Ishikawa (cell line): Measurements from ENCODE around the gene PIGX.

Experiments
- CEBPB ChIP-seq: IDR thresholded peaks from 2 replicates; pipeline ENCODE4 v1.6.1; 2012
- EP300 ChIP-seq: IDR thresholded peaks from 2 replicates; pipeline ENCODE4 v1.6.1; 2012; ENCODE audit warnings: borderline replicate concordance
- MAX ChIP-seq: IDR thresholded peaks from 2 replicates; pipeline ENCODE4 v1.6.1; 2012
- NFIC ChIP-seq: IDR thresholded peaks from 2 replicates; pipeline ENCODE4 v1.6.1; 2012
- RAD21 ChIP-seq: IDR thresholded peaks from 2 replicates; pipeline ENCODE4 v1.6.1; 2012; ENCODE audit warnings: low read depth
- REST ChIP-seq: IDR thresholded peaks from 2 replicates; pipeline ENCODE4 v1.6.1; 2012; ENCODE audit warnings: low read depth, mild to moderate bottlenecking
- TAF1 ChIP-seq: IDR thresholded peaks from 2 replicates; pipeline ENCODE4 v1.6.1; 2012; ENCODE audit warnings: low read depth, mild to moderate bottlenecking
- TCF12 ChIP-seq: IDR thresholded peaks from 2 replicates; pipeline ENCODE4 v1.6.1; 2012; ENCODE audit warnings: low read depth
- TEAD4 ChIP-seq: IDR thresholded peaks from 2 replicates; pipeline ENCODE4 v1.6.1; 2012
- USF1 ChIP-seq: IDR thresholded peaks from 2 replicates; pipeline ENCODE4 v1.6.1; 2012
- YY1 ChIP-seq: IDR thresholded peaks from 2 replicates; pipeline ENCODE4 v1.6.1; 2012; ENCODE audit warnings: low read depth

- no peak for TF ChIP-seq TAF1
- TF ChIP-seq MAX = no peak
- TF ChIP-seq REST = no peak
- no peak for TF ChIP-seq EP300
- no peak for TF ChIP-seq TEAD4
- TF ChIP-seq YY1 = no peak
- no peak for TF ChIP-seq RAD21
- no peak for TF ChIP-seq CEBPB
- no peak for TF ChIP-seq NFIC
- TF ChIP-seq USF1 = no peak
- no peak for TF ChIP-seq TCF12
Observed at GRCh38 chr3:196699749-196700148, 12.4 kb upstream of the PIGX start.
